ENCODE data around the gene GRPR.
A peak's percentile ranks its signal among the peaks of the same experiment; 100 is the strongest.

Gene GRPR

DNA sequence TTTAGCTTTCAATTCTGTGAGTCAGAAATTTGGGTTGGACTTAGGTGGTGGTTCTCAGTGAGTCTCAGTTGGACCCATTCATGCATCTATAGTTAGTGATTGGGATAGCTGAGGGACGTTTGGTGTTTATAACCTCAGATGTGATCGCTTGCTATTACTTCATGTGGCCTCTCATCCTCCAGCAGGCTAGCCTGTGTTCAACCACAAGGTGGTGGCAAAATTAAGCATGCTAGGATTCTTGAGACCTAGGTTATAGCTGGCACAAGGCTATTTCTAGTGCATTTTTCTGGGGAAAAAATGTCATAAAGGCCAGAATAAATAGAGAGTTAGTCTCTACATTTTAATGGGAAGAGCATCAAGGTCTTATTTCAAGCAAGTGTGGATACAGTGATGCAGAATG is 10.9 kb upstream of the GRPR start:
- Histone ChIP-seq H3K4me1 (ENCODE audit: control insufficient read depth in 1 of 2, insufficient read depth in 2 of 2, low read length in 2 of 2) (peaks cover 0 to 4% of the 10 kb centered on the region in 2 donors), H3K27me3 (ENCODE audit: low read depth, low read length) (no peaks in the 10 kb centered on the region), H3K27ac (ENCODE audit: low read length) (no peak overlapping the region), H3K36me3 (ENCODE audit: control insufficient read depth in 1 of 2, insufficient read depth in 2 of 2, low read length in 2 of 2) (no peaks in the 10 kb centered on the region), H3K4me3 (ENCODE audit: low read depth in 1 of 2, low read length in 2 of 2) (no peak overlapping the region), H3K9me3 (ENCODE audit: control insufficient read depth in 1 of 2, low read length in 2 of 2) (no peaks in the 10 kb centered on the region)

DNA sequence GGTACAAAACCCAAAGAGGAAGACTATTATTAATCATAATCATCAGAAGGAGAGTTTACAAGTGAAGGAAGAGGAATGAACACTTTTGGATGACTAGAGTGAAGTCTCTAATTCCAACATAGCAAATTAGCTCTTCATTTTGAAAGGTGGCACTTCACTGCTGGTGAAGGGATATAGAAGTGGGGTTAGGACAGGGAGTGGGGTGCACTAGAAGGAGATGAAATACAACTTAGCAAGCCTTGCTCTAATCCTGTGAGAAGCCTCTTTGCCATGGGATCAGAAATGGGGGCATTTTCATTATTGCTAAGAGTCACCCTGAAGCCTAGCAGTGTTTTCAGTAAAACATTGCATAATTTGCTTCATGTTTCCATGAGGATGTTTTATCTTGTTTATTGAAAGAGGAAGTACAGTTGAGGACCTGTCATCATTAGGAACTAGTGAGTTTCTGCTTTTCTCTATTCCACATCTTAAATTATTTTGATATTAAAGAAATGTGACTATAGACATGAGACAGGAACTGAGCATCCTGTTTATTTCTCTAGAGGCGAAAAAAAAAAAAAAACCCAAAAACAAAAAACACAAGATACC is 9.3 kb upstream of the GRPR start:
- H3K36me3 ChIP-seq (ENCODE audit: control insufficient read depth in 1 of 2, insufficient read depth in 2 of 2, low read length in 2 of 2) = no peaks in the 10 kb centered on the region
- H3K9me3 ChIP-seq (ENCODE audit: control insufficient read depth in 1 of 2, low read length in 2 of 2) = no peaks in the 10 kb centered on the region
- no peaks in the 10 kb centered on the region for H3K27me3 ChIP-seq (ENCODE audit: low read depth, low read length)
- H3K4me3 ChIP-seq (ENCODE audit: low read depth in 1 of 2, low read length in 2 of 2) = no peak overlapping the region
- H3K4me1 ChIP-seq (ENCODE audit: control insufficient read depth in 1 of 2, insufficient read depth in 2 of 2, low read length in 2 of 2) = peaks cover 0 to 4% of the 10 kb centered on the region in 2 donors
- no peak overlapping the region for H3K27ac ChIP-seq (ENCODE audit: low read length)

DNA sequence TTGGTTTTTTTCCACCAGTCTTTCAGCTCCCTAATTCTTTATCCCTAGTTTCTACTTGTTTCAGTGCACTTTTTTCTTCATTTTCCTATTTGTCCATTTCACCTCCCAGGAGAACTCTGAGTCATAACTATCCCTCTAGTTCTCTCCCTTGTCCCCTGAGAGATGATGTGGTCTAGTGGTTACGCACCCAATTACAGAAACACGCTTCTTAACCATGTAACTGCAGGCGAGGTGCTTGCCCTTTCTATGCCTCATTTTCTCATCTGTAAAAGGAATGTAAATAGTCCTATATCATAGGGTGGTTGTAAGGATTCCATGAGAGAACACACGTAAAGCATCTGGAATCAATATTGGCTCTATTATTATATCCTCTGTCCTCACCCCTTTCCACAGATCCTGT is 8.8 kb upstream of the GRPR start:
- Histone ChIP-seq H3K9me3 (ENCODE audit: control insufficient read depth in 1 of 2, low read length in 2 of 2) (no peaks in the 10 kb centered on the region), H3K4me3 (ENCODE audit: low read depth in 1 of 2, low read length in 2 of 2) (no peak overlapping the region), H3K4me1 (ENCODE audit: control insufficient read depth in 1 of 2, insufficient read depth in 2 of 2, low read length in 2 of 2) (peaks cover 0 to 4% of the 10 kb centered on the region in 2 donors), H3K27me3 (ENCODE audit: low read depth, low read length) (no peaks in the 10 kb centered on the region), H3K36me3 (ENCODE audit: control insufficient read depth in 1 of 2, insufficient read depth in 2 of 2, low read length in 2 of 2) (no peaks in the 10 kb centered on the region), H3K27ac (ENCODE audit: low read length) (no peak overlapping the region)

DNA sequence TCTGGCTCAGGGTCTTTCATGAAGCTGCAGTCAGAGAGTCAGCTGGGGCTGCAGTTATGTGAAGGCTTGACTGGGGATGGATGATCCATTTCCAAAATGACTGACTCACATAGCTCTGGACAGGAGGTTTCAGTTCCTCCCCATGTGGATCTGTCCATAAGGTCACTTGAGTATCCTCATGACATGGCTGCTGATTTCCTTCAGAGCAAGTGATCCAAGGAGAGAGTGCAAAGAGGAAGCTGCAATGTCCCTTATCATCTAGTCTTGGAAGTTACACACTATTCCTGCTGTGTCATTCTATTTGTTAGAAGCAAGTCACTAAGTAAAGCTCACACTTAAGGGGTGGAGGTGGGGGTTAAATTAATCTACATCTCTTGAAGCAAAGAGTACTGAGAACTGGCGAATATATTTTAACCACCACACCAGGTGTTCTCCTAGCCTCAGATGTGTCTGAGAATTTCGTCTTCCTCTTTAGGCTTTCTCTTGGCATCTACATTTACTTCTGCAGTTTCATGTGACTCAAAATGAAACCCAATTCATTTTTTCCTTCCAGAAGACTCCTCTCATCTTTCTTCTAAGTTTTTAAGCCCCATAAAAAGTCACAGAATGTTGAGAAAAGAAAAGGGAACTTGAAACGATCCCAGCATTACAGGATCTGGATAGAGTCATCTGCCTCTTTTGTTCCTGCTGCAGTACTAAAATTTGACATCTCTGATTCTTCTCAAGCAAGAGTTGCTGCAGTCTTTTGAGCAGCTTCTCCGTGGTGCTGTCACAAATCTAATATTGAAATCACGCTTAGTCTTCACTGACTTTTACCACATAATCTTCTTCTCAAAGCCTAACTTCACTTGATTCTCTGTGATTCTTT is 3.8 kb upstream of the GRPR start:
- Histone ChIP-seq H3K9me3 (ENCODE audit: control insufficient read depth in 1 of 2, low read length in 2 of 2) (no peaks in the 10 kb centered on the region), H3K27ac (ENCODE audit: low read length) (no peak overlapping the region), H3K4me1 (ENCODE audit: control insufficient read depth in 1 of 2, insufficient read depth in 2 of 2, low read length in 2 of 2) (no peaks in the 10 kb centered on the region), H3K4me3 (ENCODE audit: low read depth in 1 of 2, low read length in 2 of 2) (no peak overlapping the region), H3K27me3 (ENCODE audit: low read depth, low read length) (no peaks in the 10 kb centered on the region), H3K36me3 (ENCODE audit: control insufficient read depth in 1 of 2, insufficient read depth in 2 of 2, low read length in 2 of 2) (no peaks in the 10 kb centered on the region)

DNA sequence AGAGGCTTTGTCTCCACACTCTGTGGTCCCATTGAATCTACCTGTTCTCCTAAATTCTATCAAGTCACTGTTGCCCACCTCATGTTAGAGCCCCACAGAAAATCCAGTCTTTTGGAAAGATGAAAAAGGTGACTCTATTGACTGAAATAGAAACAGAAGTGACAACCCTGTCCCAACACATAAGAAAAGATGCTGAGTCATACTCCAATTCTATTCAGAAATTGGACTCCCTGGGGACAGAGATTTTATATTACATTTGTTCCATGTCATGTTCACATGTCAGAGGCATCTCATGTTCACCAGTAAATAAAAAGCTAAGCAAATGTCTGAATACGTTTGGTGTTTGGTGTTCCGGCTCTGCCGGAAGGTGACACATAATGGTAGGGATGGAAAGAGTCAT is 2.9 kb upstream of the GRPR start:
- Histone ChIP-seq H3K9me3 (ENCODE audit: control insufficient read depth in 1 of 2, low read length in 2 of 2) (no peaks in the 10 kb centered on the region), H3K4me3 (ENCODE audit: low read depth in 1 of 2, low read length in 2 of 2) (no peak overlapping the region), H3K36me3 (ENCODE audit: control insufficient read depth in 1 of 2, insufficient read depth in 2 of 2, low read length in 2 of 2) (no peaks in the 10 kb centered on the region), H3K27ac (ENCODE audit: low read length) (no peak overlapping the region), H3K27me3 (ENCODE audit: low read depth, low read length) (no peaks in the 10 kb centered on the region), H3K4me1 (ENCODE audit: control insufficient read depth in 1 of 2, insufficient read depth in 2 of 2, low read length in 2 of 2) (no peaks in the 10 kb centered on the region)

DNA sequence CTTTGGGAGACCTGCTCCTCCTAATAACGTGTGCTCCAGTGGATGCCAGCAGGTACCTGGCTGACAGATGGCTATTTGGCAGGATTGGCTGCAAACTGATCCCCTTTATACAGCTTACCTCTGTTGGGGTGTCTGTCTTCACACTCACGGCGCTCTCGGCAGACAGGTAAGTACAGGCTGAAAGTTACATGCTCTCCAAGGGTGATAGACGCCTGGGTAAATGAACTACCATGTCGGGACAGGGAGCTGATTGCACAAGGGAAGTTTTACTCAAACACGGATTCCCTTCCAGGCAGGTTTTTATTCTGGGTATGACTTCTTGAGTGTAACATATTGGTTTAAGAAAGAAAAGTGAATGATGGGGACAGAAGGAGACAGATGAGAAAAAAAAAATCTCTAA is 836 bp downstream of the GRPR start:
- no peaks in the 10 kb centered on the region for H3K27me3 ChIP-seq (ENCODE audit: low read depth, low read length)
- H3K4me3 ChIP-seq (ENCODE audit: low read depth in 1 of 2, low read length in 2 of 2) = peak overlapping the region in 1 of 2 donors; percentile 36
- no peaks in the 10 kb centered on the region for H3K9me3 ChIP-seq (ENCODE audit: control insufficient read depth in 1 of 2, low read length in 2 of 2)
- no peaks in the 10 kb centered on the region for H3K36me3 ChIP-seq (ENCODE audit: control insufficient read depth in 1 of 2, insufficient read depth in 2 of 2, low read length in 2 of 2)
- H3K27ac ChIP-seq (ENCODE audit: low read length) = no peak overlapping the region
- H3K4me1 ChIP-seq (ENCODE audit: control insufficient read depth in 1 of 2, insufficient read depth in 2 of 2, low read length in 2 of 2) = no peaks in the 10 kb centered on the region

DNA sequence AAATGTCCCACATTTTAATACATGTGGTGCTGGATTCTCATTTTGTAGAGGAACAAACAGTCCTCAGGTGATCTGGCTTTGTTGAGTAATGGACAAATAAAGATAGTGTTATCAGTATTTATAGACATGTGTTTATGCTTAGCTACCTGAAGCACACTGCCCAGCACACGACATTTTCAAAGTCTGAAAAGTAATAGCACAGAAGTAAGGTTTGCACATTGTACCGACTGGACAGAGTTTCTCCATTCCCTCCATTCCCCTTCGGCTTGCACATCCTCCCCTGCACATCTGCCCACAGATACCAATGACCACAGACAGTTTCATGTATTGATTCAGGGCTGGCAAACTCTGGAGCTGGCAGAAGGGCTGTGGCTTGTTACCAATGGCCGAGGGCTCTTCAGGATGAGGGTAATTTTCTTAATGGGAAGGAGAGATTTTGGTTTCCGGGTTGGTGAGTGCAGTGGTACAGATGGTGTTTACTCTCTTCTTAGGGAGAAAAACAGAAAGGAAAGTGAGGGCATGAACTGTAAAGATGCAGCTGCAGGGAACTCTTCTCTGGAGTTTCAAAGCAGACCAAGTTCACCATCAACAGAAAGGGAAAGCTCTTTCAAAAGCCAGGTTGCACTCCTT is 2.3 kb downstream of the GRPR start:
- H3K4me3 ChIP-seq (ENCODE audit: low read depth in 1 of 2, low read length in 2 of 2) = no peak overlapping the region

DNA sequence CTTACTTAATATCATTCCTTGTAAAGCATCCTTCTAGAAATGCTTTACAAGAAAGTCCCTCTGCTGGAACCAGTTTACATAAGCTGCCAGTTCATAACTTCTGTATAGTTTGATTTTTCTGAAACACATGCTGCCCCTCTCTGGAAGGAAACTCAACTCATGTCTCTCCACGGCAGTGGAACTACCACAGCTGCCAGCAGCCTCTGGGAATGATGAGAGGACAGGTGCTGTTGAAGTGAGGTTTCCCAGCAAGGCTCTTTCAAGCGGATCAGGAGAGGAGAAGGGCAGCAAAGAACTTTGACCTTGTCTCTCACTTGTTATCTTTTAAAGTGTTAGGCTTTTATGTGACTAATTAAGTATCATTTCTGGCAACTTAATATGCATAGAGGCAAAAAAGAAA is 7.3 kb downstream of the GRPR start:
- Histone ChIP-seq H3K27ac (ENCODE audit: low read length) (no peak overlapping the region), H3K4me1 (ENCODE audit: control insufficient read depth in 1 of 2, insufficient read depth in 2 of 2, low read length in 2 of 2) (no peaks in the 10 kb centered on the region), H3K36me3 (ENCODE audit: control insufficient read depth in 1 of 2, insufficient read depth in 2 of 2, low read length in 2 of 2) (no peaks in the 10 kb centered on the region), H3K9me3 (ENCODE audit: control insufficient read depth in 1 of 2, low read length in 2 of 2) (no peaks in the 10 kb centered on the region), H3K4me3 (ENCODE audit: low read depth in 1 of 2, low read length in 2 of 2) (no peak overlapping the region), H3K27me3 (ENCODE audit: low read depth, low read length) (no peaks in the 10 kb centered on the region)

More for the DNA sequence above, 2.3 kb downstream of the GRPR start:
- Histone ChIP-seq H3K9me3 (ENCODE audit: control insufficient read depth in 1 of 2, low read length in 2 of 2) (no peaks in the 10 kb centered on the region), H3K27ac (ENCODE audit: low read length) (no peak overlapping the region), H3K27me3 (ENCODE audit: low read depth, low read length) (no peaks in the 10 kb centered on the region), H3K36me3 (ENCODE audit: control insufficient read depth in 1 of 2, insufficient read depth in 2 of 2, low read length in 2 of 2) (no peaks in the 10 kb centered on the region), H3K4me1 (ENCODE audit: control insufficient read depth in 1 of 2, insufficient read depth in 2 of 2, low read length in 2 of 2) (no peaks in the 10 kb centered on the region)

DNA sequence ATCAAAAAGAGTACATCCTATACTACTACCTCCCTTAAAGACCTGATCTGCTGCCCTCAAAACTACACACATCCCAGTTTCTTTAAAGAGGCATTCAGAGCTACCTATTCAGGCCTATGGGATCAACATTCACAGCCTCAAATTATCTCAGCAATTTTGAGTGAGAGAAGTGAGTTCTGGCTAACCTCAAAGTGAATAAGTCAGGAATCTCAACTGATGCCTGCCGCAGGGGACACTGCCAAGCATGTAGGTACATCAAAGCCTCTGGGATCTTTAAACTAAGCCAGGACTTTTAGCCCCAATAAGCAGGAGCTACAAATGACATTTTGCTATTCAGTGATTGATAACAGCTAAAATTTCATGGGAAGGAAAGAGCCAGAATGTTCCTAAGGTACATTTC is 11.6 kb downstream of the GRPR start:
- H3K27ac ChIP-seq (ENCODE audit: low read length) = no peak overlapping the region
- H3K4me1 ChIP-seq (ENCODE audit: control insufficient read depth in 1 of 2, insufficient read depth in 2 of 2, low read length in 2 of 2) = no peaks in the 10 kb centered on the region
- H3K9me3 ChIP-seq (ENCODE audit: control insufficient read depth in 1 of 2, low read length in 2 of 2) = no peaks in the 10 kb centered on the region
- H3K27me3 ChIP-seq (ENCODE audit: low read depth, low read length) = no peaks in the 10 kb centered on the region
- no peaks in the 10 kb centered on the region for H3K36me3 ChIP-seq (ENCODE audit: control insufficient read depth in 1 of 2, insufficient read depth in 2 of 2, low read length in 2 of 2)
- no peak overlapping the region for H3K4me3 ChIP-seq (ENCODE audit: low read depth in 1 of 2, low read length in 2 of 2)

DNA sequence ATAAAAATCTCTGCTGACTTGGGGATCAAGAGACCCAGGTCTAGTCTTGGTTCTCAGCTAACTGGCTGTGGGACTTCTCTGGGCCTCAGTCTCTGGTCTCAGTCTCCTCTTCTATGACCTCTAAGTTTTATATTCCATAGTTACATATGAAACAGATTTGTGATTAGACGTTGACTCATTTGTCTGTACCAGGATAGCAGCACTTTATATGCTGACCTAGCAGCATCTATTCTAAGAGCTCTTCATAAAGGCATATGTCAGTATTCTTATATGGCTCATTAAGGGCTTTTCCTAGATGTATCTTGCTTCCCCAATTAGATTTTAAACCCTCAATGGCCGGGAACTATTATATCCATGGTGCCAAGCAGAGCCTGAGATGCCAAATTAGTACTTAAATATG is 12.7 kb downstream of the GRPR start:
- Histone ChIP-seq H3K9me3 (ENCODE audit: control insufficient read depth in 1 of 2, low read length in 2 of 2) (no peaks in the 10 kb centered on the region), H3K36me3 (ENCODE audit: control insufficient read depth in 1 of 2, insufficient read depth in 2 of 2, low read length in 2 of 2) (no peaks in the 10 kb centered on the region), H3K27me3 (ENCODE audit: low read depth, low read length) (no peaks in the 10 kb centered on the region), H3K4me3 (ENCODE audit: low read depth in 1 of 2, low read length in 2 of 2) (no peak overlapping the region), H3K27ac (ENCODE audit: low read length) (no peak overlapping the region), H3K4me1 (ENCODE audit: control insufficient read depth in 1 of 2, insufficient read depth in 2 of 2, low read length in 2 of 2) (no peaks in the 10 kb centered on the region)

DNA sequence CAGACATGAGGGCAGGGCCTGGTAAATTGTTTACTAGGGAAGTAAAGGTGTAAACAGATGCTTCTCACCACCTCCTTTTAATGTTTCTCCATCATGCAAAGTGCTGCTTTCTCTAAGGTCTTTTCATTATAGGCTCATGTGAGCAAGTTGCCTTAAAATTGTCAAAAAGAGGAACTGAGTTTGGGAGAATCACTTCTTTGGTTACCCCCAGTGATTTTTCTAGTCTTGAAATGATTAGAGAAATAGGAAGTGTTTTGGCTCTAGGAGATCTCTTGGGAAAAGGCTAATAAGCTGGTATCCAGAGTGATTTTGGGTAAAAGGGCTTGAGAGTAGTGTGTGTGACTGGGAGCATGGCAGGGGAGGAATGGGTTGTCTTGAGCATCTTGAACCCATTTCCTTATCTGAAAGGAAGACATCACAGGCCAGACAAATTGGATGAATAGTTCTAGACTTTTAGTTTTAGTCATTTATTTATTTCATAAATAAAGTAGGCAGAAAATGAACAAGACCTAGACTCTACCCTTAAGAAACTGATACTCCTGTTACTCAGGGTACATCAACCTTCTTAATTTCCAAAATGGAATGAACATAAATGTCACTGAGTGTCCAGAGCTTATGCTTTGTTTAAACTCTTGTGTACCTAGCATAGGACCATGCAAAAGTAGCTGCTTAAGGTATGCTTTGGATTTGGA is 14.2 kb downstream of the GRPR start:
- Histone ChIP-seq H3K27me3 (ENCODE audit: low read depth, low read length) (no peaks in the 10 kb centered on the region), H3K27ac (ENCODE audit: low read length) (no peak overlapping the region), H3K9me3 (ENCODE audit: control insufficient read depth in 1 of 2, low read length in 2 of 2) (no peaks in the 10 kb centered on the region), H3K4me3 (ENCODE audit: low read depth in 1 of 2, low read length in 2 of 2) (no peak overlapping the region), H3K36me3 (ENCODE audit: control insufficient read depth in 1 of 2, insufficient read depth in 2 of 2, low read length in 2 of 2) (no peaks in the 10 kb centered on the region), H3K4me1 (ENCODE audit: control insufficient read depth in 1 of 2, insufficient read depth in 2 of 2, low read length in 2 of 2) (no peaks in the 10 kb centered on the region)

Data from muscle layer of duodenum (tissue), 2 donors.